Measurements from ENCODE around the gene ATP8B4.
A peak's percentile ranks its signal among the peaks of the same experiment; 100 is the strongest.

The ATP8B4 gene

DNA sequence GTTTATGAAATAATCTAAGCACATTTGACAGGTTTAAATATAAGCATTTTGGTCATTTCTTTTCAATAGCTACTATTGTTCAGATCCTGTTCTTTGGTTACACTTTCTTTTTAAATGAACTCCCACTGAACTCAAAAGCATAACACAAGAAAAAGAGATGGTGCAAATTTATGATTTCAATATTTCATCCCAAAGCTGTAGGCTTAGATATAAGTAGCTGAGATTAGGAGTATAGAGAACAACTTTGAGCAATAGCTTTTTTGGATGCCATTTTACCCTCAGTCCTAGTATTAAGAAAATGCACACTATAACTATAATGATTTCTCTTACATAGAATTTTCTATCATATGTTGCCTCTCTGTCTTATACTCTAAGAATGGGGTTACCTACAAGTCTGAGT, 213.8 kb downstream of the ATP8B4 start:
- Histone ChIP-seq H3K4me1 (ENCODE audit: control insufficient read depth, insufficient read depth, low read length, poor library complexity, severe bottlenecking) (no peaks in the 10 kb centered on the region), H3K36me3 (ENCODE audit: control insufficient read depth, insufficient read depth, low read length) (no peaks in the 10 kb centered on the region), H3K9me3 (ENCODE audit: control insufficient read depth, low read length) (peaks cover under 1% of the 10 kb centered on the region), H3K27ac (ENCODE audit: low read depth, low read length, severe bottlenecking) (no peak overlapping the region), H3K4me3 (ENCODE audit: extremely low read depth, insufficient read depth, low read length, poor library complexity, severe bottlenecking) (no peak overlapping the region)

DNA sequence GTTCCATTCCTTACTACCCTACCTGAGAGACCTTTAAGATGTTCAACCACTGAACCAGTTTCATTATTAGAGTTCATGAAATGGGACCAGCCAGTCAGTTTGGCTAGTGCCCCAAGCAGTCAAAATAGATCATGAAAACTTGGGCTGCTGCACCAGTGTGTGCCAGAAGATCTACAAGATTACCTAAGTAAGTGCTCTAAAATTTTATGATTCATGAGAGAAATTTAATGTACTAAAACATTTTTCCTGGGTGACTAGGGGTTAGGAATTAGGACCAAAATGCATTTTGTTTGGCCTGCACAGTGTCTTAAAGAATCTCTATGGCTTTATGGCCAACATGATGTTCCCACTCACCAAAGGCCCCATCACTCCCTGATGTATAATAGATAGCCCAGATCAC, 214.7 kb downstream of the ATP8B4 start:
- H3K27ac ChIP-seq (ENCODE audit: low read depth, low read length, severe bottlenecking): no peak overlapping the region
- no peaks in the 10 kb centered on the region for H3K36me3 ChIP-seq (ENCODE audit: control insufficient read depth, insufficient read depth, low read length)
- no peaks in the 10 kb centered on the region for H3K4me1 ChIP-seq (ENCODE audit: control insufficient read depth, insufficient read depth, low read length, poor library complexity, severe bottlenecking)
- H3K4me3 ChIP-seq (ENCODE audit: extremely low read depth, insufficient read depth, low read length, poor library complexity, severe bottlenecking): no peak overlapping the region
- no peaks in the 10 kb centered on the region for H3K9me3 ChIP-seq (ENCODE audit: control insufficient read depth, low read length)

DNA sequence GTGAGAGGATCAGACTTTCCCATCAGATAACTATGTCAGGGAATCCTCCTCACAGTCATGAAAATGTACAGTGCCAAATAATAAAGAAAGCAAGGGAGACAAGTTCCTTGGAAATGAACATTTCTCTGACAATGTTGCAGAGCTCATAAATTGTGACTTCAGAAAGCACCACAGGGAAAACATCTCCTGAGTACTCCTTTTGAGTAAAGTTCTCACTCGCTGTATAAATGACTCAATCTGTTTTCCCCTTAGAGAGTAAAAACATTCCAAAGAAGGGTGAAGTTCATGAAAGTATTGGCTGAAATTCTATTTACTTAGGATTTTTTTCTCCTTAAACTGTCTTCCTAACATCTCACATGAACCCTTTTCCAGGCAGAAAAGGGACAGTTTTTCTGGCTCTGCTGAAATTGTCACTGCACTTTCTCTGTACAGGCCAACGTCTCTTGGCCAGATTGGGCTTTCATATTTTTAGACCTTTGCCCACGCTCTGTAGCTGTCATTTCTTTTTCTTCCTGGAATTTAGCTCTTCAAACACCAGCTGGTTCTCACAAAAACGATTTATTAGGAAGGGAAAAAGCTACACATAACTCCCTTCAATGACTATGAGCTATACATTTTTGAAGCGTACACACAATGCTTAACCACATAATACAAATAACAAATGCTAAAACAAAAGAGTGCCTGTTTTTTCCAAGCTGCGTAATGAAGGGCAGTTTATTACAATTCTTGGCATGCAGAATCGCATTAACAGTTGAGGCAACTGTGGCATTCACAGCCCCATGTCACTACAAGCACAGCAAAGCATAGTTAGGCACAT, 216.1 kb downstream of the ATP8B4 start:
- no peak overlapping the region for H3K27ac ChIP-seq (ENCODE audit: low read depth, low read length, severe bottlenecking)
- H3K9me3 ChIP-seq (ENCODE audit: control insufficient read depth, low read length): no peaks in the 10 kb centered on the region
- peaks cover 4% of the 10 kb centered on the region for H3K4me1 ChIP-seq (ENCODE audit: control insufficient read depth, insufficient read depth, low read length, poor library complexity, severe bottlenecking)
- H3K4me3 ChIP-seq (ENCODE audit: extremely low read depth, insufficient read depth, low read length, poor library complexity, severe bottlenecking): no peak overlapping the region
- no peaks in the 10 kb centered on the region for H3K36me3 ChIP-seq (ENCODE audit: control insufficient read depth, insufficient read depth, low read length)
- 88 to 90% methylated on average over 4 to 5 of the region's 7 CpGs for WGBS, 2 experiments (ENCODE audit: insufficient coverage in 2 of 2)

DNA sequence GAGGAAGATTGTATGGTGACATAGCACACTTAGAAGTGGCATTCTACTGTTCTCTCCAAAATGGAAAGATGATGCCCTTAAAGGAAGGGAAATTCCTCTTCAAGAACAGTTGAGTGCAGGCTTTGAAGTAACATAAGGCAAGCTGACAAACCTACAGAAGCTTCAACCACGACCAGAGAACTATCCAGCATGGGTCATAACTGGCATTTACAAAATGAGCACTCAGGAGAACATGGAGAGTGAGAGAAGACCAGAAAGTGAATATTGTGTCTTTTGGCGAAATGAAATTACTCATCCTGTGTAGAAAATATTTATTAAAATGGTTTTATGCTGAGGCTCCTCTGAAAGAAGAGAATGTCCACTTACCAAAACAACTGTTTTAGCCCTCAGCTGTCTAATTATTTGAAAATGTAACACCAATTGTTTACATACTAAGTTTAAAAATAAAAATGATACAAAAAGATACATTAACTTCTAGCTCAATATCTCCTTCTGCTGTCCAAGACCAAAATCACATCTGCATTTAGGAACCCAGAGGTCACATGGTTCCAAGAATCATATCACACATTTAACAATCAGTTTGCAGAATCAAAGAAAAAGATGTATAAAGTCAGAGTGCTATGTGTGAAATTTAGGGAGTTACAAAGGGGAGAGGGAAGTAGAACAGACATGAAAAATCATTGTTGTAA, 216.9 kb downstream of the ATP8B4 start:
- Histone ChIP-seq H3K36me3 (ENCODE audit: control insufficient read depth, insufficient read depth, low read length) (no peaks in the 10 kb centered on the region), H3K4me3 (ENCODE audit: extremely low read depth, insufficient read depth, low read length, poor library complexity, severe bottlenecking) (no peak overlapping the region), H3K9me3 (ENCODE audit: control insufficient read depth, low read length) (no peaks in the 10 kb centered on the region), H3K27ac (ENCODE audit: low read depth, low read length, severe bottlenecking) (no peak overlapping the region), H3K4me1 (ENCODE audit: control insufficient read depth, insufficient read depth, low read length, poor library complexity, severe bottlenecking) (peaks cover 4% of the 10 kb centered on the region)
- WGBS, 2 experiments (ENCODE audit: insufficient coverage in 2 of 2): no CpG with 5 or more reads among the region's 2 CpGs

DNA sequence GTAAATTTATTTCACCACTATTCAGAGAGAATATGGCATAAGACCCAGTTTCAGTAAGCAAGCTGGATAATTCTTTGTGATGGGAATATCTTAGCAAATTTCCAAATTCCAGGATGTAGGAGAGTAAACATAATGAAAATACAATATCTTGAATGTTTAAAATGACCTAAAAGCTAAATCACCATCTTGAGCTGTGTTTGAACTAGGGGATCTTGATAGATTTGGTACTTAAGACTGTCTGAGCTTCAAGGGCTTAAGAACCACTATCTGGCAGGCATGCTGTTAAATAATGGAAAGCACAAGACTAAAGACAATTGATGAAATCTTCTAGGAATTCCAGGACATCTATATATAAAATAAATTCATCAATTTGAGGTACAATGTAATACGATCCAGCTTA, 217.7 kb downstream of the ATP8B4 start:
- Histone ChIP-seq H3K27ac (ENCODE audit: low read depth, low read length, severe bottlenecking) (no peak overlapping the region), H3K36me3 (ENCODE audit: control insufficient read depth, insufficient read depth, low read length) (no peaks in the 10 kb centered on the region), H3K9me3 (ENCODE audit: control insufficient read depth, low read length) (no peaks in the 10 kb centered on the region), H3K4me3 (ENCODE audit: extremely low read depth, insufficient read depth, low read length, poor library complexity, severe bottlenecking) (no peak overlapping the region), H3K4me1 (ENCODE audit: control insufficient read depth, insufficient read depth, low read length, poor library complexity, severe bottlenecking) (peaks cover 4% of the 10 kb centered on the region)
- no CpG with 5 or more reads among the region's 1 CpG for WGBS, 2 experiments (ENCODE audit: insufficient coverage in 2 of 2)

DNA sequence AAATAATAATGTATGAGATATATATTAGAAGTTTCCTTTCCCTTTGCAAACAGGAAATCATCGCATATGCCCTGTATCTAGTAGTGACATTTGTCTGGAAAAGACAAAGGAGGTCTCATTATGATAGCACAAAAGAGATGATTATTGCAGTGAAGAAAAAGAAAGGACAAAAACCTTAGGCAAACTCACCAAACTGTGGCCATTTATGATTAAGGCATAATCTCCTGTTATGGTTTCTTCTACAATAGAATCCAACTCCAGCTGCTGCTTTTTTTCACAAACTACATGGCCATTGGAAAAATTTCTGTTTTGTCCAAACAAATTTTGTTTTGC, 218.2 kb downstream of the ATP8B4 start:
- Histone ChIP-seq H3K9me3 (ENCODE audit: control insufficient read depth, low read length) (no peaks in the 10 kb centered on the region), H3K4me3 (ENCODE audit: extremely low read depth, insufficient read depth, low read length, poor library complexity, severe bottlenecking) (no peak overlapping the region), H3K27ac (ENCODE audit: low read depth, low read length, severe bottlenecking) (no peak overlapping the region), H3K4me1 (ENCODE audit: control insufficient read depth, insufficient read depth, low read length, poor library complexity, severe bottlenecking) (peaks cover 4% of the 10 kb centered on the region), H3K36me3 (ENCODE audit: control insufficient read depth, insufficient read depth, low read length) (no peaks in the 10 kb centered on the region)
- WGBS, 2 experiments (ENCODE audit: insufficient coverage in 2 of 2): no CpG with 5 or more reads among the region's 1 CpG

DNA sequence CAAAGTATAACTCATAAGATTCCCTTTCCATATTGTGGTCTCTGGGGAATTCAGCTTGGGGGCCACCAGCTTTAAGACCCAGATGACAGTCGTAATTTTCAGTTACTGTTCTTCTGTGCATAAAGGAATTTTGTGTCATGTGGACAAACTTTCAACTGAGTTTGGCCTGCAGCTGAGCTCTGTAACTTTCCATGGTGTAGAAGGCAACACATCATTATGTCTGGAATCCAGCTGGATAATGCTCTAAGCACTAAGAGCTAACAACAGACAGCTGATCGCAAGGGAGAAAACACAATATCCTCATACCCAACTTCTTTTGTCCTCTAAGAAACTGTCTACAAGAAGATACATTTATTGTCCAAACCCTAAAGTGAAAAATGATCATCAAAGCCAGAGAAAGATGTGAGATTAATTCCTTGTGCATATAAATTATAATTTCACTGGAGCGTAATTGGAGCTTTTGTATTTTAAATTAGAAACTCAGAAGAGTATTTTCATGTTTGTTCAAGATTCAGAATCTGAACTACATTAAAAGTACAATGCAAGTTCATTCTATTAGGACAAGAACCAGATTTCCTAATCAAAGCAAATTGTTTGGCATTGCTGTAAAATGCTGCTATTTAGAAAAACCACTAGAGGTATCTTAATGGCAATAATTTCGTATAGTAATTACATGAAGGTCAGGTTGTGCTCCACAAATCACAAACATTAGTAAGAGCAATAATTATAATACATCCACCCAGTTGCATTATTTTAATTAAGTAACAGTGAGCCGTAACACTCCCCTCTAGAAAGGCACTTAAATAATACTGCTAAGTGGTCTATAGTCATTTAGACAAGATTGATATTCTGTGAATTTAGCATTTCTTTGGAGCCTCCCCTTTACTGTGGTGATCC, 218.8 kb downstream of the ATP8B4 start:
- H3K4me1 ChIP-seq (ENCODE audit: control insufficient read depth, insufficient read depth, low read length, poor library complexity, severe bottlenecking): peaks cover 4% of the 10 kb centered on the region
- no CpG with 5 or more reads among the region's 5 CpGs for WGBS, 2 experiments (ENCODE audit: insufficient coverage in 2 of 2)
- no peak overlapping the region for H3K27ac ChIP-seq (ENCODE audit: low read depth, low read length, severe bottlenecking)
- H3K36me3 ChIP-seq (ENCODE audit: control insufficient read depth, insufficient read depth, low read length): no peaks in the 10 kb centered on the region
- no peaks in the 10 kb centered on the region for H3K9me3 ChIP-seq (ENCODE audit: control insufficient read depth, low read length)
- H3K4me3 ChIP-seq (ENCODE audit: extremely low read depth, insufficient read depth, low read length, poor library complexity, severe bottlenecking): no peak overlapping the region

DNA sequence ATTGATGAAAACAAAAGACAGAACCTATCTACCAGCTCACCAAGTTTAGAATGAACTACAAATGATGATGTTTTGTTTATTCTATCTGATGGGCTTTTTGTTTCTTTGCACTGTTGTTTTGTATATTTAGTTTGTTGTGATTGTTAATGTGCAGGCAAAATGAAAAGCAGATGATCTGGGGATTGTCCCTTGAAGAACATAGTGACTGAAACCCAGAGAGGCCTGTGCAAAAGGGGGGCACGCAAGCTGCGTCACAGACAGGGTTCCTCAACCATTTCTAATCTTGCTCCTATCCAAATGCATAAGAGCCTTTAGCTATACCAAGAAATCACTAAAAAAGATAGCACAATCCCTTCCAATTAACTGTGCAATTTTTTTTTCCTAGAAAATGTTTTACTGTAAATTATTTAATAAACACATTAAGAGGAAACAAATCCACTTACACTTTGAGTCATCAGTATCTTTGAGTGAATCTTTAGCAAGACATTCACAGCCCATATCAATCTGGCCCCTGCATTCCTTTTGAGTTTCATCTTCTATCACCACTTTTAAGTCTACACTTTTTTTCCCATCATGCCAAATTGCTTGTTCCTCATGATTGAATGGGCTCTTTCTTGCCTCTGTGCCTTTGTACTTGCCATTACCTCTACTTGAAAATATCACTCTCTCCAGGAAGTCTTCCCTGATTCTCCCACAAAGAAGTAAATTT, 220.3 kb downstream of the ATP8B4 start:
- Histone ChIP-seq H3K9me3 (ENCODE audit: control insufficient read depth, low read length) (no peaks in the 10 kb centered on the region), H3K27ac (ENCODE audit: low read depth, low read length, severe bottlenecking) (no peak overlapping the region), H3K4me1 (ENCODE audit: control insufficient read depth, insufficient read depth, low read length, poor library complexity, severe bottlenecking) (peaks cover 4% of the 10 kb centered on the region), H3K36me3 (ENCODE audit: control insufficient read depth, insufficient read depth, low read length) (no peaks in the 10 kb centered on the region), H3K4me3 (ENCODE audit: extremely low read depth, insufficient read depth, low read length, poor library complexity, severe bottlenecking) (no peak overlapping the region)
- WGBS, 2 experiments (ENCODE audit: insufficient coverage in 2 of 2): 100% methylated on average over 2 of the region's 2 CpGs

DNA sequence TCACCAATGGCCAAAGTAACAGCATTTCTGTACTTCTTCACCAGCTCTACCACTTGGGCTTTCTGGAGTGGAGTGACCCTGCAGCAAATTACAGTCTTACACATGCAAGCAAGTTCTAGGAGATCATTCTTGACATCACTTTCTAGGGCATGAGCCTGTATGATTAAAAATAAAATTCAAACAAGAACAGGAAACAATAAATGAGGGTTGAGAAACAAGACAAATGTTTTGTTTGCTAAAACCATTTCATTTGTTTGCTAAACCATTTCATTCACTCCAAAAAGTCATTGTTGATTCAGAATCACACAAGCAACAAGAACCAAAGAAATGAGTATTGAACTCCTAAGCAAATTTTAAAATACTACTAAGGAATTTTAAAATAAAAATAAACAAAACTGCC, 220.9 kb downstream of the ATP8B4 start:
- Histone ChIP-seq H3K4me3 (ENCODE audit: extremely low read depth, insufficient read depth, low read length, poor library complexity, severe bottlenecking) (no peak overlapping the region), H3K27ac (ENCODE audit: low read depth, low read length, severe bottlenecking) (no peak overlapping the region), H3K9me3 (ENCODE audit: control insufficient read depth, low read length) (no peaks in the 10 kb centered on the region), H3K36me3 (ENCODE audit: control insufficient read depth, insufficient read depth, low read length) (no peaks in the 10 kb centered on the region), H3K4me1 (ENCODE audit: control insufficient read depth, insufficient read depth, low read length, poor library complexity, severe bottlenecking) (peaks cover 4% of the 10 kb centered on the region)

DNA sequence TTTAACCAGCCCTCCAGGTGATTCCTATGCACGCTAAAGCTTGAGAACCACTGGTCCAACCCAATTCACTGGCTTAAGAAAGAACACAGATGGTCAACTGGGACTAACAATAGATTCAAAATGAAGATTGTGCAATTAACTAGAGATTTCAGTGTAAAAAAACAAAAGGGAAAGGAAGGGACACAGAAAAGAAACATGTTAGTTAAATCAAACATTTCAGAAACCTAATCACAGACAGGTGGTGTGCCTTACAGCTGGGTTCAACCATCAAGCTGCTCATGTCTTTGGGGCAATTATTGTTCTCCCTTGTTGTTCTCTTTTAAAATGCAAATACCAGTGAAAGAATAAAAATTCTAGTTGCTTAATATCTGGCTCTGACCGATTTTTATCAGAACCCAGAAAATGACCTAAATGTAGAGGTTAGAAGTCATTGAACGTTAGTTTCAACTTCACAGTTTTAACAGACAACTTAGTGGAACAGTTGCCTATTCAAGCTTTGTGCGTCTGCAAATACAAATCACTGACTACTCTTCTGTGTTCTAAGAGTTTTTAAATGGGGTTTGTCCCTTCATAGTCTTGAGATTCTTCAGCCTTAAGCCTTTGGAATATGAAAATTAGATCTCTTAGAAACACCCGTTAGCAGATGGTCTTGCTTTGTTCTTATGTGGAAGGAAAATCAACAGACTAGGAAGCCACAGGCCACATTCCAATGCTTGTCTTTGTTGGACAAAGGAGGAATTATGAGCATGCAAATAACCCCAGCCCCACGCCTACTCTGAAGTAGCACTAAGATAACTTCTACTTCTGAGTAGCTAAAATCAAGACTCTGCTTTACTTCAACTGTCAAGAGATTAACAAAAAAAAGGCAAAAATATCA, 223.4 kb downstream of the ATP8B4 start:
- Histone ChIP-seq H3K27ac (ENCODE audit: low read depth, low read length, severe bottlenecking) (peak overlapping the region; percentile 36), H3K4me3 (ENCODE audit: extremely low read depth, insufficient read depth, low read length, poor library complexity, severe bottlenecking) (no peak overlapping the region)
- WGBS, 2 experiments (ENCODE audit: insufficient coverage in 2 of 2): 33 to 81% methylated on average over 1 to 3 of the region's 6 CpGs

More for the DNA sequence above, 223.4 kb downstream of the ATP8B4 start:
- Histone ChIP-seq H3K9me3 (ENCODE audit: control insufficient read depth, low read length) (no peaks in the 10 kb centered on the region), H3K4me1 (ENCODE audit: control insufficient read depth, insufficient read depth, low read length, poor library complexity, severe bottlenecking) (peaks cover 4% of the 10 kb centered on the region), H3K36me3 (ENCODE audit: control insufficient read depth, insufficient read depth, low read length) (no peaks in the 10 kb centered on the region)

Measured in mesodermal cell (in vitro differentiated cells).